Stimulated activated naive CD4-positive, alpha-beta T cell (primary cell): Measurements from ENCODE around the gene PHYHIPL.

Source experiments
- DNase-seq, 6 experiments: peaks; one replicate each; lab custom pipeline; 2025; lab: John Stamatoyannopoulos, UW

PHYHIPL gene

DNA sequence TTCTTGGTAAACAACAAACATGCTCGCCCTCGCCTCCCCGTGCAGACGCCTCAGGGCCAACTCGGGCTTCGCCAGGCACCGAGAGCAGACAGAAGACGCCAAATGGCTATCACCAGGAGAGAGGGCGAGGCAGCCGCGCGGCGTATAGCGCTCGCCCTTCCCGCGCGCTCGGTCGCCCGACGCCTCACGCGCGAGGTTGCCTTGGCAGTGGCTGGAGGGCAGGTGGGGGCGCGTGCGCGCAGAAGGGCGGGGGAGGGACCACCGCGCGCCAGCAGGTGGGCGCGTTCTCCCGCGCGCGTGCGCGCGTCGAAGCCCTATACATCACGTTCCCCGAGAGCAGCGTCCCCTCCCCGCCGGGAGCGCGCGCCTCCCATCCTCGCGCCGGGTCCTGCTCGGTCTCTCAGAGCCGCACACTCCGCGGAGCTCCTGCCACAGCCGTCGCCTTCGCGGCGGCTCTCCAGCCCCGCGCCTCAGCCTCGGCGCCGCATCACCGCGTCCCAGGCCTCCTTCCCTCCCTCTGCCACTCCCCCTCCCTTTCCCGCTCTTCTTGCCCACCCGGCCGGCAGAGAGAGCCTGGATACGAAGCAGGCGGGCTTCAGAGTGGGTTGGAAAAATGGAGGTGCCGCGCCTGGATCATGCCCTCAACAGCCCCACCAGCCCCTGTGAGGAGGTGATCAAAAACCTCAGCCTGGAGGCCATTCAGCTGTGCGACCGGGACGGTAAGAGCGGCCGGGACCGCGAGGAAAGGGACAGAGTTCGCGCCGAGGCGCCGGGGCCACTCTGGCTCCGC, at the start of gene PHYHIPL:
Gene PHYHIPL (plus strand): TSS at position 403 of the 790 bp plus-strand sequence. CDS start 211 bp downstream, at position 614.
- no peak for DNase-seq

DNA sequence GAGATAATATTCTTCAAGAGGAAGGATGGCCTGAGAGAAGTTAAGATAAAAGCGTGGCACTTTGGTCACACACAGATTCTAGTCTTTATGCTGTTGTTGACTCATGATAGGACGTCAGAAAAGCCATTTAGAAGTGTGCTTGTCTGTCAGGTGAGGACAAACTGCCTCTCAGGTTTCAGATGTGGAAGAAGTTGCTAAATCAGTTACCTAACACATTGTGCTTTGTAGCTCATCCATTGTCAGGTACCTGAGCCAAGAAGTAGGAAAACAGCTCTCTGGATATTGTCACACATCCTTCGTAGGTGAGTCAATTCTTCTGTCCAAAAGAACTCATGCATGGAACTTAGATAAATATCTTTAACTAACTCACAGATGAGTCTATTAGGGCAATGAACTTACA, 49.5 kb upstream of the PHYHIPL start:
- DNase-seq, result no peak

DNA sequence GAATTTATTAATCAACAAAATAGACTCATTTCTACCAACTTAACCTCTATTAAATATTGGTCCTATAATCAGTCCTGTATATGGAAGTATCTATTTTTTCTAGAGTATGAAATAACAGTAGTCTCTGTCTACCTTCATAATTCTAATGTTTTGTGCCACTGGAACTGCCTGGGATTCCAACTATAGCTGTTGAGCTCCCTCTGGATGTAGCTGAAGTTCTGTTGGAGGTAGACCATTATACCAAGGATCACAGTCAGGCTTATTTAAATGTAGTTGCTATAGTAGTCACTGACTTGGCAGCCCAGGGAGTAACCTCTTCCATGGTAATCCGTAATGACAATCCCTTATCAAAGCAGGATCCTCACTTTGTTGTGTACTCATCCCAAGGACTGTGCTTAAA, 48.5 kb upstream of the PHYHIPL start:
- no peak for DNase-seq

DNA sequence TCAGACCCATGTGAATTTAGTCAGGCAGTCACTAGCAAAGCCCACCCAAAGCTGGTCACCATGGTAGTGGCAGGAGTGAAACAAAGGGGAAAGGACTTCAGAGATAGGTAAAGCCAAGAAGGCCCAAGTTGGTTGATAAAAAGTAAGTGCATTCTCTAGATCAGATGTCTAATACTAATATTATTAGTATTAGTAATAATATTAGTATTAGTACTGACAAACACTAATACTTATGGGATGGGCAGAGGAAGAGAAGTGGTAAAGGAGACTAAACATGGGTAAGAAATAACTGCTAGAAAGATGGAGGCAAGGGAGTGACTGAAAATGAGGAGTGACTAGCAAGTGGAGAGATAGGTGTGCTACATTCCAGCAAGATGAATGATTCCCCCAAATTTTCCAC, 46.6 kb upstream of the PHYHIPL start:
- DNase-seq, result no peak

DNA sequence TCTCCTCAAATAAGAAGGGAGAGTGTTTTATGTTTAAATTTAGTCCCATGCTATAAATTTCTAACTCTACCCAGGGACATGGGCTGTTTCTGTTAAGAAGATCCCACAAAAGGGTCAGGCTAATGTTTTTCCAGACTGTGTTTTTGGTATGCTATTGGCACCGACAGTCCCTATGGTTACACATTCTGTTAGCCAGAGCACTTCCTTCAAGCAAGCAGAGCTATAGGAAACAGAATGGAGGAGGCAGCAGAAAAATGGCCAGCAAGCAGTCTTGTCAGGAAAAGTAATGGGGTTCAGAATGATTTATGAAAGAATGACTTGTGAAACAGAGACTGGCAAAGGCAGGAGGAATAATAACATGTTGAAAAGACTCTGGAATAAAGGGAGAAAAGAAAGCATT, 44.8 kb upstream of the PHYHIPL start:
- no peak for DNase-seq

DNA sequence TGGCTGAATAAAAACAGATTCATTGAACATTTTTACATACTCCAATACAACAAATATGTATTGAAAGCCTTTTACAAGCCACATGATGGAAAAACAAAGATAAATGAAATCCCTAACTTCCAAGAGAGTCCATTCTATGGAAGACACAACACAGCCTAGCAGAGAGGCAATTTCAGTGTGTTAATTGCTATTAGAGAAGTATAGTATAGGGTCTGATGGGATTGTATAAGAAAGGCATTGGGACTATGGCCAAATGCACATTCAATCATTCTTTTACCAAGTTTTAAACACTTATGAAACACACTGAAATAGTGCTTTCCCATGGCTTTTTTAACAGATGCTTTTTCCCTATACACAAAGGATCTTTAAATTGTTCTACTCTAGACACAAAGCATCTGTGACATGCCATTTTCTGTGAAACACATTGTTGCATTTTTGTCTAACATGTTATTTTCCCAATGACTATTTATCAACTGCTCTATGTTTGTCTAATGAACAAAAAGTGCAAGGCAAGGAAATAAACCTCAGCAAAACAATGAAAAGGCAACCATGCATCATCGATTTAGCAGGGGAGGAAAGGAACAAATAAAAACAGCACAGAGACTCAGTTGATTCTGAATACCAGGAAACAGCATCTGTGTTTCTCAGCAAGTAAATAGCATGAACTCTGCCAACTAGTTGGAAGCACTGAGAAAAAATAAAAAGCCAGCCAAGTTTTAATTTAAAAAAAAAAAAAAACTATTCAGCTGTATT, 42.4 kb upstream of the PHYHIPL start:
- no peak for DNase-seq

DNA sequence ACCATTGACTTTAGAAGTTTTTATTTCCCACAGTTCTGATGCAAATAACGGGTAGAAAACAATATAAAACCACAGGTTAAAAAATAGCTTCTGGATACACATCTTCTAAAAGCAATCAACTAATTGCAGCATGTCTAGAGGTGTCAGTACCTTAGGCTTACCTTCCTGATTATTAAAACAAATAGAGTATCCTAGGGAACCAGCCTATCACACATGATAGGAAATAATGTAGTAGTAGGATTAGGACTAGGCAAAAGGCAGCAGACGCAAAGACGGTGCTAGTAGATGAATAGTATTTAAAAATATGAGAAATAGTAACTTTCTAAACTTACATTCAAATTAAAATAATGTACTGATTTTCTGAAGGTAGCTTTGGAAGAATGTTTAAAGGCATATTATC, 41.7 kb upstream of the PHYHIPL start:
- DNase-seq, result no peak

DNA sequence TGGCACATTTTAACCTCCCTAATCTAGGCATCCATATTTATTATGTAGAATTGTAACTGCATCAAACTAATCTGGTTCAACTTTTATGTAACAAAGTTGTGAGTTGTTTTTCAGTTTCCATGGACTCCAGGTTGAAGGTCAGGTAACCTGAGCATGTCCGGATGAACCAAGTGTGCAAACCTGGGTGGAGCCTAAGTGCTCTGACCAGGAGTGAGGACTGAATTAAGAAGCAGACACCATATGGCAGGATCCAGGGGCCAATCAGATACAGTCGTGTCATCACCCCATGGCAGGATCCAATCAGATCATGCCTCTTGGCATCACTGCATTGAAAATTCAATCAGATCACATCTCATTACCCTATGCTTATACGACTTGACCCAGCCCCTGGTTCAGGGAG, 41.2 kb upstream of the PHYHIPL start:
- no peak for DNase-seq

DNA sequence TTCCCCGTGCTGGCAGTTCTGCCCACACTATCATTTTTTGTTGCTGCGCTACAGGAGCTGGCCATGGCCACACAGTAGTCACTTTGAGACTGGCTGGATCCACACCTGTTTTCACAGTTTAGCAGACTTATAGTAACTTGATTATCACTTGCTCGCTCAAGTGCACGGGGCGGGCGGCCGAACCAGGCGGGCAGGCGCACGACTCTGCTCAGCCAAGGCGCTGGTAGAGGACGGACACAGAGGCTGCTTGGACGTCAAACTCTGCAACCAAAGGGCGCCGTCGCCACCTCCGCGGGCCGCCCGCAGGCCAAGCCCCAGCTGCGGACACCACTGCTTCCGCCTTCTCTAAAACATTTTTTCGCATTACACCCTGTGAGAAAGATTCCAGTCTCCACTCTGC, 38.4 kb upstream of the PHYHIPL start:
- DNase-seq, result no peak

DNA sequence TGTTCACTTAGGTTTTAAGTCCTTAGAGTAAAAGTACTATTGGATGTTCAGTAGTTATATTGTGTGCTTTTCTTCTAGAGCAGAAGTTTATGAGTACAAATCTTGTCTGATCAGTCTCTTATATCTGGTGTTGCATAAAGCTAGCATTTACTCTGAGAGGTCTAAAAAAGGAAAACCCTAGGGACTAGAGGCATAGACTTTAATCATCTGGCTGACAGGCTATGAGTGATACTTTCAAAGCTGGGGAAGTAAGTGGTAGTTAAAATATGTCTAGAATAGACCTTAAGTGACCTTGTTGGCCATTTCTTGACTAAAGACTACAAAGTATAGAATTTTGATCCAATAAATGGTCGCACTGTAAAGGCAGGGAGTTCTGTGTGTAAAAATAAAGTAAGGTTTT, 32.9 kb upstream of the PHYHIPL start:
- DNase-seq, result no peak

DNA sequence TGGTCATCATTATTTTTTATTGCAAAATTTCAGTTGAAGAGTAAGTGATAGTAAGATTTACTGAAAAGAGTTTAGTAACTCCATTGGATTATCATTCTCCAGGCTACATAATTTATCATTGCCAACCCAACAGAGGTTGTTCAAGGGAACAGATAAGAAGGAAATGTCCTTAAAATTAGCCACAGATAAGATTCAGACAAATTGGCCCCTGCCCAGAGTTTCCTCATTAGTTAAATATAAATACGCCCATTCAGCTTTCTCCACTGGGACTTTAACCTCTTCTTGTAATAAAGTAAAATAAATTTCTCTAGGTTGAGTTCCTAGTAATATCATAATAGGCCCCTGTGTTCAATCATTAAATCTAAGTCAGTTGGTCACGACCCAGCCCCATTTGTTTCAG, 27.7 kb upstream of the PHYHIPL start:
- DNase-seq, result no peak

DNA sequence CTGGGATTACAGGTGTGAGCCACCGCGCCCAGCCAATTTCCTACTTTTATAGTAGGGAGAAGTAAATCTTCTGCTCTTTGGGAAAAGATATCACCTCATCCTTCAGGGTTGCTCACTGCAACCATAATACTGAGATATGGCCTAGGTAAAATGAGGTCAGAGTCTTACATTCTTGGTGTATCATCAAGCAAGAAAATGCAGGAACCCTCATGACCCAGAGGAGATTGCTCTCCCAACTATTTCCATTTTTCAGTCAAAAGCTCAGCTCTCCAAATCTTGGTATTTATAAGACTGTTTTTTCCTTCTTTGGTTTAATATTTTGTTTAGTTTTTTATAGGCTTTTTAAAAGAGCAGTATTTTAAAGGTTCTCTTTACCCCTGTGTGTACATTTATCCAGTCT, 20.9 kb upstream of the PHYHIPL start:
- DNase-seq, result no peak

DNA sequence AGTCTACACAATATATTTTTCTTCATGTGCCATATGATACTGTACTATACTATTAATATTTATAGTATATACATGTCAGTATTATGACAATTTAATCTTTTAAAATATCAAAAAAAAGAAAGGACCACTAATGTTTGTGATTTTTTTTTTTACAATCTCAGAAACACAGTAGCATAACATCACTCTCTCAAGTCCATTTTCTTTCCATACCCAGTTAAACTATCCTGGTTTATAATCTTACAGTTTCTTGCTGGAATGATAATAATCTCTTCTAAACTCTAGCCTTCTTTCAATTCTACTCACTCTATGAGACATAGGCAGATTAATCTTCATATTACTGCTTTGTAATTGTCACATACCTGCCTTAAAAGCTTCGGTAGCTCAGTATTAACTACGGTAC, 8.9 kb upstream of the PHYHIPL start:
- DNase-seq, result no peak

DNA sequence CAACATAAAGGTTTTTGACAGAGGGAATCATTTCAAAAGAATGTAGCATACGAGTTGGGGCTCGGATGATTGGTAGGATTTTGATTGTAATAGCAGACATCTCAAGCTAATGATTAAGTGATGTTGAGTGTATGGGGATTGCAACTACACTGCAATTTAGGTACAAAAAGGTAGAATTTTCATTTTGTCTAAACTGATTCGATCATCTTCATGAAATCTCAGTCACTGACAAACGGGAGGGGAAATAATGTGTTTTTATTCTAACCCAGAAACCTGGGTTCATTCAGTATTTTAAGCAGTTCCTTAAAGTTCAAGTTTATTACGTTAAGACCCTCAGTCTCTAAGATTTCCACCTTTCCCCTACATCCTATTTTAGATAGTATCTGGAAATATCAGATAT, 3.9 kb upstream of the PHYHIPL start:
- no peak for DNase-seq

DNA sequence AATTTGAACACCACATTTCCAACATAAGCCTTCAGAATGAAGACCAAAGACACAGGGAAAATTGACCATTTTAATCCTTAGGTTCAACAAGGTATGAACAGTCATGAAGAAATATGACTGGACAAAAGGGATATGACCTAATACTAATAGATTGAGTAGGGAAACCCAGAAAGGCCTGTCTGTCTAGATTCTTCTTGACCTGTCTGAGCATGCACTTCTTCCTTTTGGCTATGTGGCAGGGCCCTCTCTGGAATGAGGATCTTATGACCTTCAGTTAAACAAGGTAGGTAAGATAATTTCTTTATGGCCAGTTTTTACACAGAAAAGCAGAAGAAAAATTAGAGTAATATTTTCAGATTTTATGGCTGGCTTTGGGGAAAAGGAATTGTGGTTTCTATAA, 3.0 kb upstream of the PHYHIPL start:
- DNase-seq, result no peak

DNA sequence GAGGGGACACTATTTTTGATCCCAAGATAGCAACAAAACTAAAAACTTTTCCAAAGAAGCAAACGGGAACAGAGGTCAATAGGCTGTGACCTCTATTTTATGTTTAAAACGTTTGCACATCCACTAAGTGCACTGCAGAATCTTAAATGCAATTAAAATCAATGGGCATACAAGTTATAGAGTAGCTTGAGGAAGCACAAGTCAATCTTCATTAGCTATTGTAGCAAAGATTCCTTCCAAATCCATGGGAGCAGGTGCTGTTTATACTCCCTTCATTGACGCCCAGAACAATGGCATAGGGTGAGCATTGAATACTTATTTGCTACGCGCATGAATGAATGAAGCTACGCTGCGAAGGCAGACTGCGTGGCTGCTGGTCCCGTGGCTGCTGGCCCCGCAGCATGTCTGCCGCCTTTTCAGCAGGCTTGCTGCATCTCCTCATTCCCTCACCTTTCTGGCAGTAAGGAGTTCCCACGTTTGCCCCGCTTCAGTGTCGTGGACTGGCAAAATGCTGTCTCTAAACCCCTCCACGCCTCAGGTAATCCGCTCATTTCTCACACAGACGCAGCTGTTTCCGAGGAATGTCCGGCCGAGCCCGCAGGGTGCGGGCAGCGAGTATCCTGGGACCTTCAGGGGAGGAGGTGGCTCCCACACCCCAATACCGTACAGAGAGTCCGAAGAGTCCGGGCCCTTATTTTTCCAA, 754 bp upstream of the PHYHIPL start:
- no peak for DNase-seq

DNA sequence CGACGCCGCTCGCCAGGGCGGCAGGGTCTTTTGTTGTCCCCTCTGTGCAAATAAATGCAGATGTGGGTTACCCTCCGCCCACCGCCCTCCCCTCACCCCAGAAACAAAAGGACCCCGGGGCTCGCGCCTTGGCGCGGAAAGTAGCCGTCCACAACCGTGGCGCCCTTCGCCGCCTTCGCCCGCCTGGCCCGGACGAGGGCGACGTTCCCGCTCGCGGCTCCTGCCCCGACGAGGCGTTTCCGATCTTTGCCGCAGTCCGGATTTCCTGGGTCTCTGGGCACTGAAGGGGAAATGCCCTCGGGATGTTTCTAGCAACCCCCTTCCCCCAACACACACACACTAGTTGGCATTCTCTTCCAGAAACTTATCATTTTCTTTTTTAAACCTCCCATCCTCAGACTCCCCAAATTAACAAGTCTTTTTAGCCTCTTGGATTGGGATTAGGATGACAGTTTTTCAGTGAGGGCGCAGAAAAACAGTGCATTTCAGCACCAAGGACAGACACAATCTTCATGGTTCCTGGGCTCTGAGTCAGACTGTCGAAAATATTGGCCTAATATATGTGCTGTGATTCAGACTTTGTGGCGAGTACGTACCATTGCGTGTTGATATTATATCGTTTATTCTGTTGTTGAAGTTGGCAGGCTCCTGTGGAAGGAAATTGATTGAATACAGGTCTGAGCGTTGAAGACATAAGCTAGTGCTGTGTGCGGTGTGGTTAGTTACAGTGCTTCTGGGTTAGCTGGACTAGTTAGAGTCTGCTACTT, 771 bp downstream of the PHYHIPL start:
- DNase-seq, result no peak

DNA sequence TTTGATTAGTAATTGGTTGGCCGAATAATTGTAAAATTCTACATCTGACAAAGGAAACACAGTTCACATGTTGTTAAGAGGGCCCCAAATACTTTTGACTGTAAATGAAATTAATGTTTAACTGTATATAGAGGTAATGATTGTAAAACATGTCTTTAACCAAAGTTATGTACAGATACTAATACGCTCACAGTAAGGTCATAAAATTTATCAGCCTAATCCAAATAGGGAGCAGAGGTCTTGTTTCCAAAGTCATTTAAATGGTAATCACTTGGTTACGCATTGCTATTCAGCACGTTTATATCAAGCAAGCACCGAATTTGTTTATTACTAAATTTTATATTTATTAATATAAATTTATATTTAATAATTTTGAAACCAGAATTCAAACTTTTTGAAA, 1.4 kb downstream of the PHYHIPL start:
- no peak for DNase-seq

DNA sequence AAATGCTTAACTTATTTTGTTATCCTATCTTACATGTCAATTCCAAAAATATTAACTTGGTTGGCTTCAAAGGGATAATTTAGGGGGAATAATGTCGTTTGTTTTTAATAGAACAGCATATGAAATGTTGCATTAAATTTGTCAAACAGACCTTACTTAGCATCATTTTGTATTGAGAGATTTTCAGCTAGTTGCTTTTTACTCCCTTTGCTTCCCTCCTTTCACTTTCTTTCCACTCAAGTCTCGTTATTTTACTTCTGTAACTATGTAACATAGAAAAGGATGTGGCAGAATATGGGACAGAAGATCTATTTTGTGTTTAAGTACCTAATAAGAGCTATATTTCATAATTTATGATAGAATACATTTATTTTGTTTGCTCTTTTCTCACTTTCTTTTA, 2.6 kb downstream of the PHYHIPL start:
- no peak for DNase-seq

DNA sequence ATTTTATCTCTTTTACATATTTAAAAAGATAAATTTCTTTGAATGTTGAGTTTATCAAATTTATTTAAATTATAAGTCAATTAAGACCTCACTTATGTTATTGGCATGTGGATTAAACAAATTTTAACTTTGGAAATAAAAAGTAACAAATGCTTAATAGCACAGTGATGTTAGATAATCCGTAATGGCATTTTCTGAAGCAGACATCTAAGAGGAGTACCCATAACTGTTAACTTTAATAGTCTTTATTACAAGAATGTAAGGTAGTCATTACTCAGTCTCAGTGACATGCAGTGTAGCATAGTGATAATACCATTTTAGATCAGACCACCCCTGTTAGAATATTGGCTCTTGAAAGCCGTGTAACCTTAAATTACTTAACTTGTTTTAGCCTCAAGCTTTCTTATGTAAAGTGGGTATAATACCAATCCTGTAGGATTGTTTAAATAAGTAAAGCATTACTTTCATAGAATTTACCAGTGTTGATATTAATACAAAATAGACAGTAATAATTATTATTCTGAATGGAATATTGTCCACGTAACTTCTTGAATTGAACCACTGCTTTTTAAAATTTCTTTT, 4.3 kb downstream of the PHYHIPL start:
- no peak for DNase-seq

DNA sequence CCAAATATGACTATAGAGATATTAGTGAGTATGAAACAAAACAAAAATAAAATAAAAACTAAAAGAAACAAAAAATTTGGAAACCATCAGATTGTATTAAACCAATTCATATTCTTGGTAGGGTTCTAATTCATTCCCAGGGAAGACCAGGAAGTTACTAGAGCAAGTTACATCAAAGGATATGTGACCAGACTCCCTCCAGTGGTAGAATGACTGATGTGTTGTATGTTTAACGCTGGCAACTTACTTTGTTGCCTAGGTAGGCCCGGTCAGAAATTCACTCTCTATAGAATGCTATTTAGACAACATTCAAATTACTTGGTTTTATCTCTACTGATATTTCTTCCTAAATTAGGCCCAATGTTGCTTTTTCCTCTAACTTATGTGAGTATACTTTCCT, 5.2 kb downstream of the PHYHIPL start:
- no peak for DNase-seq

DNA sequence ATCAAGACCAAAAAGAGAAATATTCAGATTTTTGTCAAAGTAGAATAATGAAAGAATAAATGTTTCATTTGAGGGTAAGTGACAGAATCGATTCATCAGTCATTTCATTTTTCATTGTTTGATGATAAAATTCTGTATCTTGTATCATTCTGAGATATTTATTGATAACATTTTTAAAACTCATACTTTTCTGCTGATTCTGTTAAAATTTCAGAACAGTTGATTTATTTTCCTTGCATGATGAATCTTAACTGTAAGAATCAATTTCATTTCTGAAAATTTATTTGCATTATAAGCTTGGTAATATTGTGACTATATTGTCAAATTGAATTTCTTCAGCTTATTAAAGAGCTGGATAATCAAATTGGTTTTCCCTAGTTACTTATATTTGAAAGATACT, 13.9 kb downstream of the PHYHIPL start:
- DNase-seq, result no peak
